ENCODE measurements around the gene CNOT9. TPM values are rescaled to one million over a fixed set of nuclear protein-coding genes. Genes with fewer than 3 reads are reported as not detected.

The CNOT9 gene
- total RNA-seq: 39.4 TPM

GRCh38 chr2:218568190-218569037 lies at the start of gene CNOT9, which contains the start of gene USP37:
CNOT9 (plus strand) TSS chr2:218568839; CDS start chr2:218568955, 116 bp downstream.
USP37 (minus strand) TSS chr2:218568351; CDS start chr2:218558653, 9,698 bp downstream.

DNA sequence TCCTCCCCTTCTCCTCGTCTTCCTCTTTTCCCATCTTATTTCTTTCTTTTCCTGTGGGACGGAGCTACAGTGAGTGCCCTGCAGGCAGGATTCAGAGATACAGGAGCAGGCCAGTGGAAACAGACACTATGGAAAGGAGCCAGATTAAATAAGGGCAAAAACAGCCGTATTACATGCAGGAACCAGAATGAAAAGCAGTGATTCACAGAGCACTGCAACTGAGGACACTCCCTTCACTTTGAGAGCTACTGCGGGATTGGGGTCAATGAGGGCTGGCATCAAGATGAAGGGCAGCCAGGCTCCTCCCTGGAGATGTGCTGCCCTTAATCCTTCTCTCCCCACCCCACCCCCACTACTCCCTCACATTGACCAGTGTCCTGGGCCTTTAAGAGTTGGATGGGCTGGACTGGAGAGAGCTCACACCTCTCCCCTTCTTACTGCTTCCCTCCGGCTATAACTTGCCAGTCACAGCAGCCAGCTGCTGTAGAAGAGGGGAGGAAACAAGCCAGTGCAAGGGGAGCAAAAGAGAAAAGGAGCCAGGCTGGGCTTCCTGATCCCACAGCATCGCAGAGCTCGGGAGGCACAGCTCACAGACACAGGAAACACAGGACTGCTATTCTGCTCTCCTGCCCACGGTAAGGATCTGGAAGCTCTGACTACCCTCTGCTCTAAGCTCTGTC lies 38.9 kb downstream of the CNOT9 start, which contains the start of gene PLCD4:
Gene PLCD4, plus strand, starts transcription at position 464 of the 680 bp plus-strand sequence. CDS start 7,841 bp downstream, outside the sequence.

Small RNA genes within 50 kb of the gene (small RNA-seq; reads per million reads assigned to genes)
- gene RNU6-136P: not detected

Other genes starting within 250 kb of the CNOT9 start
- gene CATIP, start 212.0 kb upstream of the CNOT9 start, total RNA-seq: 3.0 TPM
- 3.5 TPM for gene SLC11A1, start 186.6 kb upstream of the CNOT9 start, total RNA-seq
- 18.7 TPM for gene CTDSP1, start 169.0 kb upstream of the CNOT9 start, total RNA-seq
- gene VIL1, start 149.7 kb upstream of the CNOT9 start, total RNA-seq: not detected
- 31.6 TPM for gene USP37, start 488 bp upstream of the CNOT9 start, total RNA-seq
- gene PLCD4, start 39.1 kb downstream of the CNOT9 start, total RNA-seq: 1.4 TPM
- 15.5 TPM for gene ZNF142, start 90.8 kb downstream of the CNOT9 start, total RNA-seq
- 26.5 TPM for gene BCS1L, start 90.8 kb downstream of the CNOT9 start, total RNA-seq
- 27.9 TPM for gene RNF25, start 103.2 kb downstream of the CNOT9 start, total RNA-seq
- gene STK36, start 103.2 kb downstream of the CNOT9 start, total RNA-seq: 34.1 TPM
- 17.5 TPM for gene TTLL4, start 142.0 kb downstream of the CNOT9 start, total RNA-seq
- gene CYP27A1, start 213.3 kb downstream of the CNOT9 start, total RNA-seq: 5.8 TPM